Embryonic facial prominence (tissue), 1 donor: Measurements from ENCODE around the gene EYA4.
A peak's percentile ranks its signal among the peaks of the same experiment; 100 is the strongest.
"Not testable (repeated sequence)": the region's sequence is repeated elsewhere in the genome, so short reads cannot be mapped to it uniquely, and the experiment has no call there.

Experiments used
- DNase-seq: peaks from one replicate; pipeline ENCODE4 v3.0.0-alpha.2; 2016; ENCODE audit errors: extremely low spot score

EYA4 gene

GRCh38 chr6:133397601-133398000 lies 156.4 kb downstream of the EYA4 start:
- DNase-seq = not testable (repeated sequence)

- DNase-seq = peak; percentile 16
These were observed 158.3 kb downstream of the EYA4 start for GRCh38 chr6:133399426-133399825.

- no peak for DNase-seq
These were observed 163.0 kb downstream of the EYA4 start for GRCh38 chr6:133404151-133404550.

GRCh38 chr6:133404728-133405127 lies 163.6 kb downstream of the EYA4 start:
- DNase-seq = no peak

- DNase-seq = no peak
These were observed 166.4 kb downstream of the EYA4 start for GRCh38 chr6:133407320-133408100.

GRCh38 chr6:133408132-133408531 lies 167.0 kb downstream of the EYA4 start:
- no peak for DNase-seq

GRCh38 chr6:133408543-133408942 lies 167.4 kb downstream of the EYA4 start:
- DNase-seq = no peak

GRCh38 chr6:133410638-133411435 lies 169.7 kb downstream of the EYA4 start:
- DNase-seq = no peak

GRCh38 chr6:133411757-133412156 lies 170.6 kb downstream of the EYA4 start:
- DNase-seq = no peak

- DNase-seq = no peak
These were observed 174.1 kb downstream of the EYA4 start for GRCh38 chr6:133415262-133415661.

GRCh38 chr6:133418108-133418507 lies 177.0 kb downstream of the EYA4 start:
- DNase-seq = no peak

GRCh38 chr6:133423242-133423641 lies 182.1 kb downstream of the EYA4 start:
- no peak for DNase-seq

- no peak for DNase-seq
These were observed 183.2 kb downstream of the EYA4 start for GRCh38 chr6:133424359-133424758.

- DNase-seq = no peak
These were observed 184.9 kb downstream of the EYA4 start for GRCh38 chr6:133426038-133426437.

GRCh38 chr6:133428295-133428694 lies 187.1 kb downstream of the EYA4 start:
- DNase-seq = no peak

- DNase-seq = no peak
These were observed 189.4 kb downstream of the EYA4 start for GRCh38 chr6:133430530-133430929.

- DNase-seq = no peak
These were observed 189.9 kb downstream of the EYA4 start for GRCh38 chr6:133431031-133431430.

GRCh38 chr6:133432021-133432989 lies 191.1 kb downstream of the EYA4 start:
- no peak for DNase-seq

- DNase-seq = no peak
These were observed 194.0 kb downstream of the EYA4 start for GRCh38 chr6:133435065-133435728.

- DNase-seq = no peak
These were observed 195.5 kb downstream of the EYA4 start for GRCh38 chr6:133436652-133437051.

- DNase-seq = no peak
These were observed 200.3 kb downstream of the EYA4 start for GRCh38 chr6:133441491-133441890.
